Prostate gland (tissue), 2 donors: Measurements from ENCODE around the gene PRG3.

Experiments used
- CTCF ChIP-seq, 4 experiments: fragments of 200-600 bp in 2 of 4; fragments of 450-650 bp in 2 of 4; sonication (generic) in 2 of 4; IDR thresholded peaks; 1 replicate in 3 of 4; 2 replicates in 1 of 4; pipeline ENCODE4 v1.5.1; 2016 to 2019; ENCODE audit warnings: antibody characterized with exemption in 4 of 4, mild to moderate bottlenecking in 2 of 4, moderate library complexity in 2 of 4
- POLR2A ChIP-seq: fragments of 450-650 bp; IDR thresholded peaks from one replicate; pipeline ENCODE4 v1.6.1; 2016; ENCODE audit warnings: antibody characterized with exemption, mild to moderate bottlenecking
- POLR2AphosphoS5 ChIP-seq: sonication (generic); formaldehyde crosslinking; IDR thresholded peaks from one replicate; pipeline ENCODE4 v1.6.1; 2017; ENCODE audit warnings: antibody characterized with exemption

GRCh38 chr11:57380975-57381374 lies at the start of gene PRG3:
- TF ChIP-seq POLR2AphosphoS5: no peak
- no peak for TF ChIP-seq CTCF (IDR thresholded peaks at IDR 0.05)
- TF ChIP-seq POLR2A: no peak
